CD4-positive, alpha-beta T cell treated with Interleukin-15 for 1 hour (primary cell): ENCODE results near the gene RSF1.
"Not testable (repeated sequence)": the region's sequence is repeated elsewhere in the genome, so short reads cannot be mapped to it uniquely, and the experiment has no call there.

ENCODE experiments used
- DNase-seq: peaks from one replicate; pipeline ENCODE4 v3.0.0-alpha.2; 2020

RSF1 gene, protein sequence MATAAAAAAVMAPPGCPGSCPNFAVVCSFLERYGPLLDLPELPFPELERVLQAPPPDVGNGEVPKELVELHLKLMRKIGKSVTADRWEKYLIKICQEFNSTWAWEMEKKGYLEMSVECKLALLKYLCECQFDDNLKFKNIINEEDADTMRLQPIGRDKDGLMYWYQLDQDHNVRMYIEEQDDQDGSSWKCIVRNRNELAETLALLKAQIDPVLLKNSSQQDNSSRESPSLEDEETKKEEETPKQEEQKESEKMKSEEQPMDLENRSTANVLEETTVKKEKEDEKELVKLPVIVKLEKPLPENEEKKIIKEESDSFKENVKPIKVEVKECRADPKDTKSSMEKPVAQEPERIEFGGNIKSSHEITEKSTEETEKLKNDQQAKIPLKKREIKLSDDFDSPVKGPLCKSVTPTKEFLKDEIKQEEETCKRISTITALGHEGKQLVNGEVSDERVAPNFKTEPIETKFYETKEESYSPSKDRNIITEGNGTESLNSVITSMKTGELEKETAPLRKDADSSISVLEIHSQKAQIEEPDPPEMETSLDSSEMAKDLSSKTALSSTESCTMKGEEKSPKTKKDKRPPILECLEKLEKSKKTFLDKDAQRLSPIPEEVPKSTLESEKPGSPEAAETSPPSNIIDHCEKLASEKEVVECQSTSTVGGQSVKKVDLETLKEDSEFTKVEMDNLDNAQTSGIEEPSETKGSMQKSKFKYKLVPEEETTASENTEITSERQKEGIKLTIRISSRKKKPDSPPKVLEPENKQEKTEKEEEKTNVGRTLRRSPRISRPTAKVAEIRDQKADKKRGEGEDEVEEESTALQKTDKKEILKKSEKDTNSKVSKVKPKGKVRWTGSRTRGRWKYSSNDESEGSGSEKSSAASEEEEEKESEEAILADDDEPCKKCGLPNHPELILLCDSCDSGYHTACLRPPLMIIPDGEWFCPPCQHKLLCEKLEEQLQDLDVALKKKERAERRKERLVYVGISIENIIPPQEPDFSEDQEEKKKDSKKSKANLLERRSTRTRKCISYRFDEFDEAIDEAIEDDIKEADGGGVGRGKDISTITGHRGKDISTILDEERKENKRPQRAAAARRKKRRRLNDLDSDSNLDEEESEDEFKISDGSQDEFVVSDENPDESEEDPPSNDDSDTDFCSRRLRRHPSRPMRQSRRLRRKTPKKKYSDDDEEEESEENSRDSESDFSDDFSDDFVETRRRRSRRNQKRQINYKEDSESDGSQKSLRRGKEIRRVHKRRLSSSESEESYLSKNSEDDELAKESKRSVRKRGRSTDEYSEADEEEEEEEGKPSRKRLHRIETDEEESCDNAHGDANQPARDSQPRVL (N-terminal part only)

DNA sequence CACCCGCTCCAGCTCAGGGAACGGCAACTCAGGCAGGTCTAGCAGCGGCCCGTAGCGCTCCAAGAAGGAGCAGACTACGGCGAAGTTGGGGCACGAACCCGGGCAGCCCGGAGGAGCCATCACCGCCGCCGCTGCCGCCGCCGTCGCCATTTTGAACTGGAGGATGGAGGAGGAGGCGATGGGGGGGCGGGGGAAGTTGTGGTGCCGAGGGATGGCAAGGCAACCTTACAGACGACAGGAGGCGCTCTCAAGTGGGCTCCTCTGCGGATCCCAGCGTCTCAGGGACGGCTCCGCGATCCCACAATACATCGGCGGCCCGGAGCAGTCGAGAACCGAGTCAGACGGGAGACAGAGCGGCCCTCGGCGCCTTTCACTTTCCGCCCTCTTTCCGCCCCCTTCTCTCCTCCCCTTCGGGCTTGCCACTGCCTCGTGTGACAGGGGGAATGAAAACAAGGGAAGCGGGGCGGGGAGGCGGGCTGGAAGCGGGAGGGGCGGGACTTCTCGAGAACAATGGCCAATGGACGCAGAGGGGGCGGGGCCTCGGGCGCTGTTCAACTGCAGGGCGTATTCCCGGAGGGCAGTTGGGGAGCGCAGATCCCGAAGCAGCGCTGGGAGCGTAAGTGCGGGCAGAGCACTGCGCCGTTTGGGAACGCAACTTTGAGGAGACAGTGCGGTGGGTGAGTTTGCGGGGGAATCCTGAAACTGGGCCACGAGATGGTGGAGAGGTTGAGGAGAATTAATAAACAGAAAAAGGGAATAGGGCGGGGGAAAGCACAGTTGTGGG, at the start of gene RSF1, which contains the start of gene AAMDC:
TSS of gene RSF1 (minus strand) at position 158 of the 784 bp plus-strand sequence. CDS start at position 150, 8 bp downstream.
TSS of gene AAMDC (plus strand) at position 580 of the 784 bp plus-strand sequence. CDS start 21,353 bp downstream, outside the sequence.
- DNase-seq = peak; percentile 98

GRCh38 chr11:77868744-77869143, 48.2 kb upstream of the RSF1 start:
- no peak for DNase-seq

- DNase-seq = no peak
Observed at GRCh38 chr11:77866336-77866735, 45.8 kb upstream of the RSF1 start.

DNA sequence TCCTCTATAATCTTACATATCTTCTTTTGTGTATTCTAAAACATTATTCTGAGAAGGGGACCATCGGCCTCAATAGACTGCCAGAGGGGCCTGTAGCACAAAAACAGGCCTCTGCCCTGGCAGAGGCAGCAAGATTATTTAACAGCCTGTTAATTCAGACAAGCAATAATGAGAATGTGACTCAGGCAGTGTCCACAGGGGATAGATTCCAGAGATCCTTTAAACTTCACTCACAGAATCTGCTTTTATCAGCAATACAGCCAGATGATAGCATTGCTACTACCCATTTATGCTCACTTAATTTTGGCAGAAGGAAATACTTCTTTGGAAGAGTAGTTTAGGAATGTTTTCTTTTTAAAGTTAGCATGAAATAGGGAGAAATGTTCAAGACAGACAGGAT, 45.3 kb upstream of the RSF1 start:
- DNase-seq = no peak

GRCh38 chr11:77861444-77861843, 40.9 kb upstream of the RSF1 start:
- DNase-seq = not testable (repeated sequence)

DNA sequence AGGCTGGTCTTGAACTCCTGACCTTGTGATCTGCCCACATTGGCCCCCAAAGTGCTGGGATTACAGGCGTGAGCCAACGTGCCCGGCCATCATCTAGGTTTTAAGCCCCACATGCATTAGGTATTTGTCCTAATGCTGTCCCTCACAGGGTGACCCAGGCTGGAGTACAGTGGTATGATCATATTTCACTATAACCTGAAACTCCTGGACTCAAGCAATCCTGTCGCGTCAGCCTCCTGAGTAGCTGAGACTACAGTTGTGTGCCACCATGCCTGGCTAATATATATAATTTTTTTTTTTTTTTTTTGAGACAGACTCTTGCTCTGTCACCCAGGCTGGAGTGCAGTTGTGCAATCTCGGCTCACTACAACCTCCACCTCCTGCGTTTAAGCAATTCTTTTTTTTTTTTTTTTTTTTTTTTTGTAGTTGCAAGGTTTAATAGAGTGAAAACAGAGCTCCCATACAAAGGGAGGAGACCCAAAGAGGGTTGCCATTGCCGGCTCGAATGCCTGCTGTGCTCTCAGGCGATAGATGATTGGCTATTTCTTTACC, 37.5 kb upstream of the RSF1 start:
- DNase-seq = not testable (repeated sequence)

DNA sequence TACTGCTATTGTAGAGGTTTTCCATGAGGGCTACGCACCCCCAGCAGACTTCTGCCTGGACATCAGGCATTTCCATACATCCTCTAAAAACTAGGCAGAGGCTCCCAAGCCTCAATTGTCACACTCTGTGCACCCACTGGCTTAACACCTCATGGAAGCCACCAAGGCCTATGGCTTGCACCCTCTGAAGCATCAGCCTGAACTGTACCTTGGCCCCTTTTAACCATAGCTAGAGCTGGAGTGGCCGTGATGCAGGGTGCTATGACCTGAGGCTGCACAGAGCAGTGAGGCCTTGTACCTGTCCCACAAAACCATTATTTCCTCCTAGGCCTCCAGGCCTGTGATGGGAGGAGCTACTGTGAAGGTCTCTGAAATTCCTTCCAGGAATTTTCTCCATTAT, 34.3 kb upstream of the RSF1 start:
- DNase-seq = no peak

- DNase-seq = no peak
Observed at GRCh38 chr11:77851503-77851902, 31.0 kb upstream of the RSF1 start.

- DNase-seq = not testable (repeated sequence)
Observed at GRCh38 chr11:77843700-77844099, 23.2 kb upstream of the RSF1 start.

GRCh38 chr11:77842441-77843121, 22.1 kb upstream of the RSF1 start:
- no peak for DNase-seq

GRCh38 chr11:77833302-77833701, 12.8 kb upstream of the RSF1 start:
- no peak for DNase-seq

DNA sequence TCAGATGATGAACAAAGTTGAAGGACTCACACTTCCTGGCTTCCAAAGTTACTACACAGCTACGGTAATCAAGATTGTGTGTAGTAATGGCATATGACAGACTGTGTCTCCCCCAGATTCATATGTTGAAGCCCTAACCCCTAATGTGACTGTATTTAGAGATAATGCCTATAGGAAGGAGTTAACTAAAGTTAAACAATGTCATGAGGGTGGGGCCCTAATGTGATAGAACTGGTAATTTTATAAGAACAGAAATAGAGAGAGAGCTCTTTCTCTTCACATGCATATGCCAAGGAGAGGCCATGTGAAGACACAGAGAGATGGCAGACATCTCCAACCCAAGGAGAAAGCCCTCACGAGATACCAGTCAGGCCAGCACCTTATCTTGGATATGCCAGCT, 8.4 kb upstream of the RSF1 start:
- DNase-seq = no peak

DNA sequence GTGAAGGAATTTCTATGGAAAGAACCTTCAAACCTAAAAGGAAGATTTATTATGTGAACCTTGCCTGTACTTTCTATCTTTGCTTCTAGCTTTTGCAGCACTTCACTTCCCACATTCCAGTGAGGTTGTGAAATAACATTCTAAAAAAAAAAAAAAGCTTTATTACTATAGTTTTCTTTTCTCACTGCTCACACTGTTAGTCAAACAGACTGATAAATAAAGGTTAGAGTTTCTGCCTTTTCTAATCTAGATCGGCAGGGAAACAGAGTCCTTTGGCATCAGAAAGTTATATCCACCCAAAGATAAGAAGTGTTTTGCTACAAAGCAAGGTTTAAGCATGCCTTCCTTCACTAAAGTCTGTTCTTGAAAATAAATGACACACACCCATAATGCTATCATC, 3.3 kb upstream of the RSF1 start:
- DNase-seq = no peak

DNA sequence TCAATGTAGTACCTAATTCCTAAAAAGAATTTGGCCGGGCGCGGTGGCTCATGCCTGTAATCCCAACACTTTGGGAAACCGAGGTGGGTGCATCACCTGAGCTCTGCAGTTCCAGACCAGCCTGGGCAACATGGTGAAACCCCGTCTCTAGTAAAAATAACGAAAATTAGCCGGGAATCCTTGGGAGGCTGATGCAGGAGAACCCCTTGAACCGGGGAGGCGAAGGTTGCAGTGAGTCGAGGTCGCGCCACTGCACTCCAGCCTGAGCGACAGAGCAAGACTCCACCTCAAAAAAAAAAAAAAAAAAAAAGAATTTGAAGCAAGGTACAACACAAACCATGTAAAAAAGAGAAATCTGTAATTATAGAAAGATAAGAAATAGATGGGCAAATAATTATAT, 1.6 kb upstream of the RSF1 start:
- not testable (repeated sequence) for DNase-seq

DNA sequence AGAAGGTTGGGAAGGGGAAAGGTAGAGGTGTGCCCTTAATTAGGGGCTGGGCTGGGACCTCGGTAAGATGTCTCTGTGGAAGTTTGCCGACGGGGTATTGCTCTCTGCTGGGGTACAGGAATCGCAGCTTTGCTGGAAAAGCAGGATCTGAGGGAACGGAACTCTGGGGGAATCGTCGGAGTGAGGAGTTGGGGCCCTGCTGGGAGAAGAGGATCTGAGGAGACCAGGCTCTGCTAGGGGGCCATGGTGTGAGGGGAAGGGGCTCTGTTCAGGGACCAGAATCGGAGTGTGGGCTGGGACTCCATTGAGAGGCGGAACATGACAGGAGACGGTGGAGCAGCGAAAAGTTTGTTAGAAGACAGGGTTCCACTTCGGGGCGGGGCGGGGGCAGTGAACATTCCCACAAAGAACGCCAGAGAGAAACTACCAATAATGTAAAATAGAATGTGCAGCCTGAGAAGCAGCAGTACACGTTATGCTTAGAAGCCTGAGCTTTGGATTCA, 878 bp upstream of the RSF1 start:
- DNase-seq = no peak

DNA sequence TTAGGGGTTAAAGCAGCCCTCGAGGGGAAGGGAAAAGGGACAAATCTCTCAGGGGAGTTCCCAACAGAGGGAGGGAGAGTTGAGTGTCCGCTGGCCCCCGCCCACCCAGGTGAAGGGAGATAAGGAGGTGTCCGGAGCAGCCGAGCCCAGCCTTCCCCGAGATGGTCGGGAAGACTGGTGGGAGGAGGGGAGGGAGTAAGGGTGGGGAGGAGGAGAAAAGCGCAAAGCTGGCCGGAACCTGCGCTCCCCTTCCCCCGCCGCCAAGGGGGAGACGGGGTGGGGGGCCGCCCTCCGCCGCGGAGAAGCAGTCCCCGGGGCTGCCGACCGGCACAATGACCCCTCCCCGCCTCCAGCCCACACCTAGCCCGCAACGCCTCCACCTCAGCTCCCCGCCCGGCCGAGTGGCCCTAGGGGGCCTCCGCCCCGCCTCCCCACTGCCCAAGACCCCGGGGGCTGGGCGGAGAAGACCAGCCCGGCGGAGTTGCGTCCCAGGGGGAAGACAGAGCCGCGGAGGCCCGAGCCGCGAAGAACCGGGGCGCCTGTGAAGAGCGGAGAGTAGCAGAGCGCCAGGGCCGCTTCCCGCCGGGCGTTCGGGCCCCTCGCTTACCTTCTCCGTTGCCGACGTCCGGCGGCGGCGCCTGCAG, 479 bp downstream of the RSF1 start:
- peak; percentile 20 for DNase-seq

DNA sequence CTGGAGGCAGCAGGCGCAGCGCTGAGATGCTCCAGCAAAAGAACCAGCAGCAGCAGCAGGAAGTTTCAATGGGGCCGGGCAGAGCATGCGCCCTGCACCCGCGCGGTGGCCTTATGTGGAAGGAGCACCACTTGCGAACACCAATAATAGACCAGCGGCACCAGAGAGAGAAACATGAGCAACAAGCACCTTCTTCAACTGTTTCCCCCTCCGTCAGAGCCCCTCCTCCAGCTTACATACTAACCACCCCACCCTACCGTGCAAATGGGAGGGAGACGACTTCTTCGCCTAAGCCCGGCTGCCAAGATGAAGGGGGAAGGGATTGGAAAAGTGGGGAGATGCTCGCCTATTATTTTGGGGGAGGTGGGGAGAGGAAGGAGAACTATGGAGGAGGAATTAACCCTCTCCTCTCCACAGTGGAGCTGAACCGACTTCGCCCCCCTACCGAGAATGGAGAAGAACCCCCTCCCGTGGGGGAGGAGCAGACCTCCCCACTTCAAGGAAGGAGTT, 1.1 kb downstream of the RSF1 start:
- peak; percentile 84 for DNase-seq

GRCh38 chr11:77815459-77815858, 5.1 kb downstream of the RSF1 start:
- DNase-seq = no peak

GRCh38 chr11:77814848-77815247, 5.7 kb downstream of the RSF1 start:
- DNase-seq = no peak

DNA sequence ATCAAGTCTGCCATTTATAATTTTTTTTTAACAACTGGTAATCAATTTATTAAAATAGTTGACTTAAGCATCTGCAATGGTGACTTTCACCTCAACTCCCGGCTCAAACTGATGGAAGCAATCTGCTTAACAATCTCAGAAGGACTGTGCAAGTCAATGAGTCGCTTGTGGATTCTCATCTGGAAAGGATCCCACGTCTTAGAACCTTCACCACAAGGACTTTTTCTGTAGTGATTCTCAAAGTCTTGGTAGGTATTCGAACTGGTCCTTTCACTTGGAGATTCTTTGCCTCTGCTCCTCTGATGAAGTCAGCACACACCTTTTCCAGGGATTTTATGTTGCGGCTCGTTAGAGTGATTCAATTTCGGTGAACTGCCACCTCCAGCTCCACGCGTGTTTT, 7.3 kb downstream of the RSF1 start:
- DNase-seq = no peak
